Sciatic nerve (tissue), 2 donors: ENCODE results near the gene YIPF2. TPM values are rescaled to one million over a fixed set of nuclear protein-coding genes. Genes with fewer than 3 reads are reported as not detected.
A peak's percentile ranks its signal among the peaks of the same experiment; 100 is the strongest.
"Not testable (repeated sequence)": the region's sequence is repeated elsewhere in the genome, so short reads cannot be mapped to it uniquely, and the experiment has no call there.

Source experiments
- ATAC-seq: fragments of 200-7000 bp; cut with Tn5 transposase; one replicate; pipeline ENCODE4 v1.9.1; 2020; ENCODE audit warnings: mild to moderate bottlenecking, moderate library complexity
- DNase-seq: peaks from one replicate; pipeline ENCODE4 v3.0.0-alpha.2; 2020; ENCODE audit warnings: low spot score
- intact Hi-C: fragments of 100-400 bp; cut with DNase I; formaldehyde crosslinking; loops from one replicate; pipeline ENCODE4 v1.14.2; 2022
- total RNA-seq: library from RNA; stranded (reverse); fragmentation: NEBNext Ultra II Directional; extraction: Animal tissue kit (Norgen Biotek cat#: 25700); gene quantifications from one replicate; pipeline ENCODE4 v1.2.1, GENCODE V29; 2021
- donor health status: DM: no; HTN: no; CAD: no.
- donor health status: DM: no; HTN: no; CAD: no.

Gene YIPF2
- total RNA-seq, 1 donor from 2014 or later: 33.1 TPM

GRCh38 chr19:10945264-10945663 lies 16.8 kb upstream of the YIPF2 start:
- no peak for ATAC-seq
- intact Hi-C loops: no loop called here
- DNase-seq: no peak

GRCh38 chr19:10943412-10943811 lies 15.0 kb upstream of the YIPF2 start:
- ATAC-seq, DNase-seq, intact Hi-C loops: not testable (repeated sequence)

GRCh38 chr19:10941649-10942048 lies 13.2 kb upstream of the YIPF2 start:
- intact Hi-C loops, DNase-seq, ATAC-seq: not testable (repeated sequence)

- intact Hi-C loops: no loop called here
- peak; percentile 73 for ATAC-seq
- DNase-seq: no peak
These were observed 8.2 kb upstream of the YIPF2 start for GRCh38 chr19:10936661-10937084.

GRCh38 chr19:10935371-10936059 lies 7.1 kb upstream of the YIPF2 start:
- DNase-seq: no peak
- ATAC-seq: no peak
- intact Hi-C loops: no loop called here

GRCh38 chr19:10929402-10929794 lies 959 bp upstream of the YIPF2 start:
- ATAC-seq (no peak), DNase-seq (no peak)
- intact Hi-C loops: loop anchor here (10.0 kb wide), 1 partner anchor 55 kb away; the partner anchor contains the start of gene CARM1

GRCh38 chr19:10927730-10928562 lies 493 bp downstream of the YIPF2 start:
- DNase-seq (no peak), ATAC-seq (peak; percentile 13)
- intact Hi-C loops: loop anchor here (10.0 kb wide), 1 partner anchor 53 kb away; the partner anchor contains the start of gene CARM1

- intact Hi-C loops: loop anchor here (10.0 kb wide), 1 partner anchor 50 kb away; the partner anchor contains the start of gene CARM1
These were observed 3.8 kb downstream of the YIPF2 start for GRCh38 chr19:10924597-10924996.

GRCh38 chr19:10923260-10924112 lies 5.0 kb downstream of the YIPF2 start:
- intact Hi-C loops: loop anchor here (10.0 kb wide), 1 partner anchor 49 kb away; the partner anchor contains the start of gene CARM1
- no peak for ATAC-seq
- no peak for DNase-seq

More at GRCh38 chr19:10924597-10924996, 3.8 kb downstream of the YIPF2 start:
- ATAC-seq: no peak
- DNase-seq: no peak

- DNase-seq (no peak), ATAC-seq (no peak)
- intact Hi-C loops: loop anchor here (10.0 kb wide), 1 partner anchor 48 kb away; the partner anchor contains the start of gene CARM1
These were observed 5.8 kb downstream of the YIPF2 start for GRCh38 chr19:10922638-10923014.

- intact Hi-C loops: loop anchor here (10.0 kb wide), 1 partner anchor 47 kb away; the partner anchor contains the start of gene CARM1
- DNase-seq (no peak), ATAC-seq (no peak)
These were observed 6.4 kb downstream of the YIPF2 start for GRCh38 chr19:10921910-10922637.

GRCh38 chr19:10921199-10921909 lies 7.1 kb downstream of the YIPF2 start:
- ATAC-seq: peak; percentile 16
- no peak for DNase-seq
- intact Hi-C loops: loop anchor here (10.0 kb wide), 1 partner anchor 47 kb away; the partner anchor contains the start of gene CARM1

GRCh38 chr19:10920781-10921180 lies 7.7 kb downstream of the YIPF2 start:
- intact Hi-C loops: loop anchor here (10.0 kb wide), 1 partner anchor 46 kb away; the partner anchor contains the start of gene CARM1
- peak; percentile 11 for ATAC-seq

GRCh38 chr19:10920288-10920655 lies 8.2 kb downstream of the YIPF2 start:
- intact Hi-C loops: loop anchor here (10.0 kb wide), 1 partner anchor 45 kb away; the partner anchor contains the start of gene CARM1
- DNase-seq: no peak

More at GRCh38 chr19:10920781-10921180, 7.7 kb downstream of the YIPF2 start:
- no peak for DNase-seq

GRCh38 chr19:10919352-10920287 lies 8.8 kb downstream of the YIPF2 start:
- intact Hi-C loops: loop anchor here (10.0 kb wide), 1 partner anchor 45 kb away; the partner anchor contains the start of gene CARM1
- DNase-seq (no peak), ATAC-seq (no peak)

More at GRCh38 chr19:10920288-10920655, 8.2 kb downstream of the YIPF2 start:
- no peak for ATAC-seq

- DNase-seq: no peak
- intact Hi-C loops: no loop called here
- ATAC-seq: no peak
These were observed 10.1 kb downstream of the YIPF2 start for GRCh38 chr19:10918359-10918758.
